Mesodermal cell (in vitro differentiated cells): ENCODE data around the gene CORO1C.
A peak's percentile ranks its signal among the peaks of the same experiment; 100 is the strongest.
"Not testable (repeated sequence)": the region's sequence is repeated elsewhere in the genome, so short reads cannot be mapped to it uniquely, and the experiment has no call there.

Source experiments
- H3K27ac ChIP-seq: 2 replicates; pipeline ENCODE4 v1.7.0; 2013; ENCODE audit warnings: mild to moderate bottlenecking, low read depth, low read length, moderate library complexity; ENCODE audit not compliant: severe bottlenecking
- H3K36me3 ChIP-seq: 2 replicates; pipeline ENCODE4 v1.7.1; 2013; ENCODE audit warnings: mild to moderate bottlenecking, low read length, moderate library complexity; ENCODE audit not compliant: control insufficient read depth, insufficient read depth
- H3K4me1 ChIP-seq: one replicate; pipeline ENCODE4 v1.7.1; 2013; ENCODE audit warnings: mild to moderate bottlenecking, low read length; ENCODE audit not compliant: insufficient read depth, control insufficient read depth, poor library complexity, severe bottlenecking
- H3K4me3 ChIP-seq: 2 replicates; pipeline ENCODE4 v1.7.0; 2013; ENCODE audit warnings: low read length, control low read depth, mild to moderate bottlenecking; ENCODE audit not compliant: insufficient read depth, poor library complexity, severe bottlenecking; ENCODE audit errors: extremely low read depth
- H3K9me3 ChIP-seq: 2 replicates; pipeline ENCODE4 v1.7.1; 2013; ENCODE audit warnings: mild to moderate bottlenecking, low read length, moderate library complexity; ENCODE audit not compliant: control insufficient read depth
- WGBS, 2 experiments: methylation state at CpG; one replicate each; pipeline ENCODE4 v1.1.5; 2013; ENCODE audit warnings: missing lambda C conversion rate in 2 of 2; ENCODE audit not compliant: insufficient coverage in 2 of 2; 5-methylcytosine and 5-hydroxymethylcytosine counted together

Gene CORO1C

DNA sequence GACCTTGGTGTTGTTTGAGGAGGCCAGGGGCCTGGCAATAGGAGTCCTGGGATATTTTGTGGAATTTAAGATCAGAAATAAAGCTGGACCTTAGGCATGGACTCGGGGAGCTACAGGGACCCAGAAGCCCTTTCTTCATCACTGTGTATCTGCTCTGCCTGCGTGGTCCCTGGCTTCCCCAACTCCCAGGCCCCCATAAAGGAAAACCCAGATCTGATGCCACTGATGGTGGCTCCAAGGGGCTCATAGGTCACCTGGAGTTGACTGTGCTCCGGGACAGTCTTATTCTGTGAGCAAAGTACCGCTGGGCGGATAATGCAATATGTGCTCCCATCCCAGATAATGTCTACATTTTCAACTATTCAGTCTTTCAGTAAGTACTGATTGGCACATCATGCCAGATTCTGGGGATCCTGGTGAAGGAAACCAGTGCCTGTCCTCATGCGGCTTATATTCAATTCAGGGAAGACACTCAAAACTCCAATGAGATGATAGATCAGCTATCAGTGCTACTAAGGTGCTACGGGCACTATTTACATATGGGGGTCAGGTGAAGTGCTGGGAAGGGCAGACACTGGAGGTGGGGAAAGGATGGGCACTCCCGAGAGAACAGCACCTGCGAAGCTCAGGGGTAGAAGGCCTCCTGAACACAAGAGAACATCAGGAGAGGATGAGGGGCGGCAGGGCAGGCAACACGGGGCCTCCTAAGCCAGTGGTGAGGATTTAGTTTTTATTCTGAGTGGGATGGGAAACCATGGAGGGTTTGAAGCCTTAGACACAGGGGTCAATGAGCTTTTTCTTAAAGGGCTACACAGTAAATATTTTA, 92.1 kb downstream of the CORO1C start:
- Histone ChIP-seq H3K36me3 (peaks cover 22% of the 10 kb centered on the region), H3K27ac (peak overlapping the region; percentile 89), H3K9me3 (no peaks in the 10 kb centered on the region), H3K4me1 (peaks cover 36% of the 10 kb centered on the region), H3K4me3 (no peak overlapping the region)
- 92 to 95% methylated on average over 9 to 11 of the region's 11 CpGs for WGBS, 2 experiments

DNA sequence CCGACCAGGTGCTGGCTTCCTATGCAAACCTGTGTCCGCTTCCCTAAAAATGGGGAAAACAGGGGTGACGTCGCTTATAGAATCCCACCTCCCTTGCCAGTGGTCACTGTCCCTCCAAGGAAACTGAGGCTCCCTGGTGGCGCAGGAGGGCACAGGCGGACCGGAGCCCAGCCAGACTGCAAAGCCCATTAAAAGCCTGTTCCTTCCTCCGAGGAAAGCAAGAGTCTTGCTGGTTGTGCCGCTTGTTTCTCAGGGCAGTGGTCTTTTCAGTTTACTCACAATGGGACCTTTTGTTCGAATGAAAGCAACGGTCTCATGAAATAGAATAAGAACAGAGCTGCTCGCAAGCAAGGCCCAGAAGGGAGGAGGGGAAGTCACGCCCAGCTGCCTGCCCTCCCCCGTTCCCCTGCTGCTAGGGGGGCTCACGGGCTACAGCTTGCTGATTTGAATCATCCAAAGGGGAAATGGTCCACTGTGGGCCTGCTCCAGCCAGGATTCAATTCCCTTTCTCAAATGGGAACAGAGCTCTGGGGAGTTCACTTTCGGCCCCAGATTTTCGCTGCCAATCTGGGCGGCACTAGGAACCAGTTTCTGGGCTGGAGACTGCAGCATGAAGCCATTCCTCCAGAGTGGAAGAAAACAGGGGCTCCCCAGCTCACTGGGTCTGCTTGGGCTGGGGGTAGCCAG, 93.0 kb downstream of the CORO1C start:
- WGBS, 2 experiments = 33 to 38% methylated on average over 14 to 17 of the region's 18 CpGs
- H3K4me3 ChIP-seq = no peak overlapping the region
- no peaks in the 10 kb centered on the region for H3K9me3 ChIP-seq
- H3K36me3 ChIP-seq = peaks cover 15% of the 10 kb centered on the region
- peak overlapping the region; percentile 89 for H3K27ac ChIP-seq
- peaks cover 42% of the 10 kb centered on the region for H3K4me1 ChIP-seq

DNA sequence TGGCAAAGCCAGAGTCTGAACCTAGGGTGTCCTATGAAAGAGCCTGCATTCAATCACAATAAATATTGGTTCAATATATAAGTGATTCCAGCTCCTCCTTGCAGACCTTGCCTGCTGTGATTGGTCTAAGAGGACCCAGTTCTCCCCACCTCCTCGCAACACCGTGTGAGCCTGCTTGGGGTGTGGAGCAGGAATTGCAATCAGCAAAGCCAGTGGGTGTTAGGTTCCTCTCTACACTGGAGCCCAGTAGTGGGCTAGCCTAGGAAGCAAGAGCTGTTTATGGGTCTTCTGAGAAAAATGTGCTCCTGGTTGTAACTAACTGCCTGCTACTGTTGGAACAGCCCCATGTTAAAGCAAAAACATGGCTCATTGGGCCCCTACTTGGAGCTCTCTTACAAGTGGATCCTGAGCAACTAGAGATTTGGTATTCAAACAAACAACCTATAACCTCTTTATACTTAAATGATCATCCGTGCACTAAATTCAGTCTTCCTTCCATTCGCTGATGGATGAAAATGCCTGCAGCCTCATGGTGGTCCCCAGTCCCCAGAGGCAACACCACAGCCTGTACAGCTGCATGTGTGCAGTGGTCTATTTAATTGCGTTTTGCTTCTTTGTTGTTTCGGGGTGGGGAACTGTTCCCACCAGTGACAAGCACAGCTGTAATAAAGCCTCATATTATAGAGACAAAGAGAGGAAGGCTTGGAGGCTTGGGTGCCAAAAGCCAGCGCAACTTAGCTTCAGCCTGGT, 93.9 kb downstream of the CORO1C start:
- peaks cover 10% of the 10 kb centered on the region for H3K36me3 ChIP-seq
- 86 to 88% methylated on average over 4 to 6 of the region's 7 CpGs for WGBS, 2 experiments
- no peaks in the 10 kb centered on the region for H3K9me3 ChIP-seq
- peak overlapping the region; percentile 89 for H3K27ac ChIP-seq
- H3K4me1 ChIP-seq = peaks cover 37% of the 10 kb centered on the region
- H3K4me3 ChIP-seq = no peak overlapping the region

DNA sequence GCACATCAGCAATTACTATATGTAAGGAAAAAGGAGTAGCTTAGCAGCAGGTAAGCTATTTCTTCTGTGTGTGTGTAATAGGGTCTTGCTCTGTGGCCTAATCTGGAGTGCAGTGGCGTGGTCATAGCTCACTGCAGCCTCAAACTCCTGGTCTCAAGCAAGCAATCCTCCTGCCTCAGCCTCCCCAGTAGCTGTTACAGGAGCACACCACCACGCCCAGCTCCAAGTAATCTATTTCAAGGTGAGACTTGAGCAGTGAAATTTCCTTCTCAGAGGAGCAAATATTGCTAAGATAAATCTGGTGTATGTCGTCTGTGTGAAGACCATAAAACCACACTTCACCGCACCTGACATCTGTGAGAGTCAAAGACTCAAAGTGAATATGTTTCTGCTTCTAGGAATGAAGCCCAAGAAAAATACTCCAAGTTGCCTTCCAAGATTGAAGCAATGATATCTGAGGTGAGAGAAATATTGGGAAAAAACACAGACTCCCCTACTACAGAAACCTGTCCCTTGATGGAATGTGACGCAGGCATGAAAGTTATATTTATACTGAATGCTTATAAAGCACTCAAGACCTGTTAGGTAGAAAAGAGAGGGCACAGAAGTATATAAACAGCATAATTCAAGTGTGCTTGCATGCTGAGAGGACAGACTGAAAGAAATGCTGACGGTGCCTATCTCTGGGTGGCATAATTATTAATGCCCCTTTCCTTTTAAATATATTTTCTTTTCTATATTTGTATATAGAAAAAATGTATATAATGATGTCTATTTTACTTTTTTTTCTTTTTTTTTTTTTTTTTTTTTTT, 95.1 kb downstream of the CORO1C start:
- whole genome bisulfite sequencing, 2 experiments = 90% methylated on average over 2 of the region's 6 CpGs
- H3K4me1 ChIP-seq = peaks cover 42% of the 10 kb centered on the region

DNA sequence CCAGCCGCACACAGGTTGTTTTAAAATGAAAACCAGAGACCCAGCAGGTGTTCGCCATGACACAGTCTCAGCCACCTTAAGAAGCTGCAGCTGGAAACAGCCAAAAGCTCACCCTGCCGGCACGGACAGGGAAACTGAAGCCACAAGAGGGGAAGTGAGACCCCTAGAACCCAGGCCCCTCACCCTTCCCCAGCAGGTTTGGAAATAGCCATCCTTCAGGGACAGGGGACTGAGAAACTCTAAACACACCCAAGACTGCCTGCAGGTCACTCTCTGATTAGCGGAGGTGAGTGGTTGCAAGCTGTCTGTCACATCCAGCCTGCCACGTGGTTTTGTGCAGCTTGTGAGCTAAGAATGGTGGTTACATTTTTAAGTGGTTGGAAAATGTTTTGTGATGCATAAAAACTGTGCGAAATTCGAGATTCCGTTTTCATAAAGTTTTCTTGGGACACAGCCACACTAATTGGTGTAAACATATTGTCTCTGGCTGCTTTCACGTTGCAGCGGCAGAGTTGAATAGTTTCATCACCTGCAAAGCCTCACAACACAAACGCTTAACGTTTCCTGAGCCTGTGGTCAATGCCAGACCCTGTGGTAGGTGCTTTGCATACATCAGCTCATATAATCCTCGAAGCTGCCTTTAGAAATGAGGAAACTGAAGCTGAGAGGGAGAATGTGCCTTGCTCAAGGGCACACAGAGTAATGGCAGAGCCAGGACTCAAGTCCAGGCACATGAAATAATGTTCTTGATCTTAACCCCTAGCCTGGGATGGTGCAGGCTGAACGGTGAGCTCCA, 95.9 kb downstream of the CORO1C start:
- no peaks in the 10 kb centered on the region for H3K9me3 ChIP-seq
- H3K4me1 ChIP-seq = peaks cover 49% of the 10 kb centered on the region
- no peak overlapping the region for H3K27ac ChIP-seq
- no peak overlapping the region for H3K4me3 ChIP-seq
- WGBS, 2 experiments = 60 to 63% methylated on average over 11 to 13 of the region's 15 CpGs
- H3K36me3 ChIP-seq = no peaks in the 10 kb centered on the region

More for the DNA sequence above, 95.1 kb downstream of the CORO1C start:
- Histone ChIP-seq H3K4me3 (no peak overlapping the region), H3K9me3 (no peaks in the 10 kb centered on the region), H3K36me3 (no peaks in the 10 kb centered on the region), H3K27ac (no peak overlapping the region)

DNA sequence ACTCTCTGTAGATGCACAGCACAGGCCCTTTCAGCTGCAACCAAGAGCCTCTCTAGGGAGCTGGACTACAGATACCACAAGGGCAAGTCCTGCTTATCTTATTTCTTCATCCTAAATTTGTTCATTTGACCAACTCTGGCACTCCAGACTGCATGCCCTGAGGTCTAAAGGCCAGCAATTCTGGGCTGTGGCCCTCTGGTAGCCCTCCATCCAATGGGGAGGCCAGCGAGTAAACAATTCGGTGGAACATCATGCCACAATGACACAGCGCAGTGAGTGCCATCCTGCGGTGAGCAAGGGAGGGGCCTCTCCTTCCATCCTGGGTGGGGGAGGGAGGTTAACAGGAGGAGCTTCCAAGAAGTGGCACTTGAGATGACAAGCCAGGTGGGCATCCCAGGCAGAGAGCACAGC, 97.0 kb downstream of the CORO1C start:
- Histone ChIP-seq H3K36me3 (no peaks in the 10 kb centered on the region), H3K4me3 (no peak overlapping the region), H3K4me1 (peaks cover 54% of the 10 kb centered on the region), H3K9me3 (no peaks in the 10 kb centered on the region), H3K27ac (no peak overlapping the region)
- WGBS, 2 experiments = 76 to 78% methylated on average over 4 of the region's 4 CpGs

DNA sequence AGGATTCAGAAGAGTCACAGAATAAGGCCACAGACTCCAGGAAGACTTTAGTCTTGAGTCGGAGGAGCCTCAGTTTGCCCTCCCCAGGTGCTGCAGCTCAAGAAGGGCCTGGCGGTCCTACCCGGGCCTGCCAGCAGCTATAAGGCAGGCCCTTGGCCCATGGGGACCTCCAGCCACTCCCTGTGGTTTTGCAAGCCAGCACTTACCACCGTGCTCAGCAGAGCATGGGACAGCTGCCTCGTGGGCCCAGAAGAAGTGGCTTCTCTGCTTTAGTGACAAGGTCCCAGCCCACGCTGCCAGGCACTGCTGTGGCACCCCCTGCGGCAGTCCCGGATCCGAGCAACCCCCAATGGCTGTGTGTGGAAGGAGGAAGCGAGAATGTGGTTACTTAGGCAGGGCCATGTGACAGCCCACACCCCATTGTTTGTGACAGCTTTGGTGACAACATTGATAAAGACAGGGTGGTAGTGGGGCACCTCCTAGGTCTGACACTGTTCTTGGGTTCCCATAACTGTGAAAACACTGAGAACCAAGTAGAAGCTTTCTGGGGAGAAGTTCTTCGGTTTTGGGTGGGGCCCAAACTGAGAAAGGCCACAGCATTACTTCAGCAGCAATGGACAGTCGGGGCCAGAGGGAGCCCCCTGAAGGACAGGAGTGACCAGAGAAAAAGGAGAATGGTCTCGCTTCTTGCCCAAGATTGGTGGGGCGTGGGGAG, 97.6 kb downstream of the CORO1C start, which contains the start of gene SELPLG:
SELPLG (minus strand) TSS at position 361 of the 715 bp plus-strand sequence. CDS start 9,587 bp downstream, outside the sequence.
- peaks cover 54% of the 10 kb centered on the region for H3K4me1 ChIP-seq
- no peaks in the 10 kb centered on the region for H3K36me3 ChIP-seq
- no peak within 1 kb of the TSS for H3K4me3 ChIP-seq
- no peak within 1 kb of the TSS for H3K27ac ChIP-seq
- no peaks in the 10 kb centered on the region for H3K9me3 ChIP-seq
- 88 to 96% methylated on average over 12 to 13 of the region's 14 CpGs for WGBS, 2 experiments

DNA sequence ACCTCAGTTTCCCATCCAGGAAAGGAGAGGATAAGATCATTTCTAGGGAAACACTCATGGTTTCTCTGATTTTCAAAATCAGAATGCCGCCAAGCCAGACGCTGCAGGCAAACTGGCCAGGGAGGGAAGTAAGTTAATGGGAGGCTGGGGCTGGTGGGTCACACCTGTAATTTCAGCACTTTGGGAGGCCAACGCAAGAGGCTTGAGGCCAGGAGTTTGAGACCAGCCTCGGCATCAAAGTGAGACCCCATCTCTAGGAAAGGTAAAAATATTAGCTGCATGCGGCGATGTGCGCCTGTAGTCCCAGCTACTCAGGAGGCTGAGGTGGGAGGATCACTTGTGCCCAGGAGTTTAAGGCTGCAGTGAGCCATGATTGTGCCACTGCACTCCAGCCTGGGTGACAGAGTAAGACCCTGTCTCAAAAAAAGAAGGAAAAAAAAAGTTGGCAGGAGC, 98.2 kb downstream of the CORO1C start:
- peaks cover 52% of the 10 kb centered on the region for H3K4me1 ChIP-seq
- 95 to 96% methylated on average over 7 of the region's 7 CpGs for WGBS, 2 experiments
- no peak overlapping the region for H3K4me3 ChIP-seq
- no peaks in the 10 kb centered on the region for H3K36me3 ChIP-seq
- no peak overlapping the region for H3K27ac ChIP-seq
- H3K9me3 ChIP-seq = no peaks in the 10 kb centered on the region

DNA sequence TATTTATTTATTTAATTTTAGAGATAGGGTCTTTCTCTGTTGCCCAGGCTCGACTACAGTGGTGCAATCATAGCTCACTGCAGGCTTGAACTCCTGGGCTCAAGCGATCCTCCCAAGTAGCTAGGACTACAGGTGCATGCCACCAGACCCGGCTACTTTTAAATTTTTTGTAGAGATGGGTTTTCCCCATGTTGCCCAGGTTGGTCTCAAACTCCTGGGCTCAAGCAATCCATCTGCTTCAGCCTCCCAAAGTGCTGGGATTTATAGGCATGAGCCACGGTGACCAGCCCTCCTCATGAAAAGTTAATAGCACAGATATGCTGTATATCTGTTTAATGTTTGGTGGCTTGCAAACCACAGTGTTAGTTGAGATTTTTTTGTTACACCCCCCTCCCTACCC, 100.1 kb downstream of the CORO1C start:
- 97 to 100% methylated on average over 2 to 3 of the region's 4 CpGs for WGBS, 2 experiments
- peaks cover 44% of the 10 kb centered on the region for H3K4me1 ChIP-seq
- not testable (repeated sequence) for H3K36me3 ChIP-seq, H3K4me3 ChIP-seq, H3K27ac ChIP-seq, H3K9me3 ChIP-seq
